PC-3 (cell line): ENCODE results near the gene SNCAIP.

Experiments
- EZH2 ChIP-seq: fragments of 300-600 bp; sonication (generic); IDR thresholded peaks from one replicate; pipeline ENCODE4 v1.6.1; 2017; ENCODE audit warnings: antibody characterized with exemption, mild to moderate bottlenecking, low read length; ENCODE audit not compliant: unreplicated experiment
- EZH2phosphoT487 ChIP-seq: fragments of 300-600 bp; sonication (generic); IDR thresholded peaks from 2 replicates; pipeline ENCODE4 v1.6.1; 2018; ENCODE audit warnings: mild to moderate bottlenecking, antibody characterized with exemption, low read length, borderline replicate concordance
- TF ChIP-seq, protein P1 (sequence below): fragments of 300-600 bp; sonication (generic); conservative IDR thresholded peaks from 2 replicates; pipeline ENCODE4 v1.5.1; 2017; ENCODE audit warnings: antibody characterized with exemption, low read depth, mild to moderate bottlenecking, low read length

DNA sequence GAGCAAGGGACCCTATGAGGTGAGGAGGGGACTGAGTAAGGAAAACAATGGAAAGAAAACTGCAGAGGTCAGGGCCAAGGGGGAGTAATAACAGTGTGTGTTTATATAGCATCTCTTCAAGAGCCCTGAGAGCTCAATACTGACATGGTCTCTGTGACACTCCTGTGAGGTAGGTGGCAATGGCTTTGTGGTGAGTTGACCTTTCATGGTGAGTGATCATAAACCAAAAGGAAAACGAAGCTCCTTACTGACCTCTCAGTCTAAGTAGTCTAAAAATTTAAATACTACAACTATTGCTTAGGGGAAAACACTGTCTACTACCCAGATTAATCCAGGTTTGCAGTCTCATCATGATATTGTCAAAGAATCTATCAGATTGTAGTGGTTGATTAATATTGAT is 130.9 kb downstream of the SNCAIP start:
- TF ChIP-seq, protein P1, sequence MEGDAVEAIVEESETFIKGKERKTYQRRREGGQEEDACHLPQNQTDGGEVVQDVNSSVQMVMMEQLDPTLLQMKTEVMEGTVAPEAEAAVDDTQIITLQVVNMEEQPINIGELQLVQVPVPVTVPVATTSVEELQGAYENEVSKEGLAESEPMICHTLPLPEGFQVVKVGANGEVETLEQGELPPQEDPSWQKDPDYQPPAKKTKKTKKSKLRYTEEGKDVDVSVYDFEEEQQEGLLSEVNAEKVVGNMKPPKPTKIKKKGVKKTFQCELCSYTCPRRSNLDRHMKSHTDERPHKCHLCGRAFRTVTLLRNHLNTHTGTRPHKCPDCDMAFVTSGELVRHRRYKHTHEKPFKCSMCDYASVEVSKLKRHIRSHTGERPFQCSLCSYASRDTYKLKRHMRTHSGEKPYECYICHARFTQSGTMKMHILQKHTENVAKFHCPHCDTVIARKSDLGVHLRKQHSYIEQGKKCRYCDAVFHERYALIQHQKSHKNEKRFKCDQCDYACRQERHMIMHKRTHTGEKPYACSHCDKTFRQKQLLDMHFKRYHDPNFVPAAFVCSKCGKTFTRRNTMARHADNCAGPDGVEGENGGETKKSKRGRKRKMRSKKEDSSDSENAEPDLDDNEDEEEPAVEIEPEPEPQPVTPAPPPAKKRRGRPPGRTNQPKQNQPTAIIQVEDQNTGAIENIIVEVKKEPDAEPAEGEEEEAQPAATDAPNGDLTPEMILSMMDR, result no peak
- TF ChIP-seq EZH2 (no peak), EZH2phosphoT487 (no peak)
